Osteoblast (primary cell): ENCODE measurements around the gene ENTREP1. TPM values are rescaled to one million over a fixed set of nuclear protein-coding genes. Genes with fewer than 3 reads are reported as not detected.
A peak's percentile ranks its signal among the peaks of the same experiment; 100 is the strongest.

Experiments
- DNase-seq: peaks from one replicate; pipeline ENCODE4 v3.0.0; 2011; ENCODE audit warnings: low spot score, mixed read lengths; ENCODE audit not compliant: insufficient read length; ENCODE audit errors: missing footprints
- H2AFZ ChIP-seq: 2 replicates; pipeline ENCODE4 v1.6.0; 2011; ENCODE audit warnings: mild to moderate bottlenecking, low read length
- H3K27ac ChIP-seq: 2 replicates; pipeline ENCODE4 v1.5.1; 2011; ENCODE audit warnings: mild to moderate bottlenecking, low read depth, low read length, moderate library complexity
- H3K27me3 ChIP-seq: 2 replicates; pipeline ENCODE4 v1.6.0; 2012; ENCODE audit warnings: mild to moderate bottlenecking, control low read depth, inconsistent platforms, low read length, moderate library complexity; ENCODE audit not compliant: insufficient read depth
- H3K36me3 ChIP-seq: 2 replicates; pipeline ENCODE4 v1.5.1; 2011; ENCODE audit warnings: mild to moderate bottlenecking, low read length, control low read depth, moderate library complexity; ENCODE audit not compliant: insufficient read depth
- H3K4me1 ChIP-seq: 2 replicates; pipeline ENCODE4 v1.5.1; 2011; ENCODE audit warnings: mild to moderate bottlenecking, low read length, control low read depth, moderate library complexity; ENCODE audit not compliant: insufficient read depth
- H3K4me2 ChIP-seq: 2 replicates; pipeline ENCODE4 v1.6.0; 2011; ENCODE audit warnings: mild to moderate bottlenecking, low read length; ENCODE audit not compliant: insufficient read depth
- H3K4me3 ChIP-seq: fragments of 200-600 bp; sonication (generic); 3 replicates; pipeline ENCODE4 v1.5.1; 2012; ENCODE audit warnings: mild to moderate bottlenecking, low read length, inconsistent platforms; ENCODE audit not compliant: insufficient read depth
- H3K79me2 ChIP-seq: 2 replicates; pipeline ENCODE4 v1.6.0; 2012; ENCODE audit warnings: mild to moderate bottlenecking, low read length, control low read depth, inconsistent platforms; ENCODE audit not compliant: insufficient read depth
- H3K9me3 ChIP-seq: 2 replicates; pipeline ENCODE4 v1.5.1; 2011; ENCODE audit warnings: low read depth, low read length, control low read depth
- H4K20me1 ChIP-seq: 2 replicates; pipeline ENCODE4 v1.6.0; 2012; ENCODE audit warnings: mild to moderate bottlenecking, low read length, control low read depth; ENCODE audit not compliant: insufficient read depth
- CTCF ChIP-seq: IDR thresholded peaks from 2 replicates; pipeline ENCODE4 v1.5.1; 2011; ENCODE audit warnings: mild to moderate bottlenecking, low read depth, low read length, moderate library complexity; ENCODE audit errors: extremely low read depth
- total RNA-seq: library from RNA; depleted of rRNA; stranded (reverse); fragments of >200 nt; gene quantifications from 2 replicates; pipeline ENCODE4 v1.2.3, GENCODE V29; 2012

The ENTREP1 gene
- total RNA-seq, 1 donor: under 0.01 TPM

- Histone ChIP-seq H4K20me1 (no peaks in the 10 kb centered on the region), H3K4me2 (no peak overlapping the region), H3K27ac (no peak overlapping the region), H3K4me1 (peaks cover 3% of the 10 kb centered on the region), H3K4me3 (no peak overlapping the region), H3K36me3 (no peaks in the 10 kb centered on the region), H3K27me3 (peaks cover 4% of the 10 kb centered on the region), H3K79me2 (no peaks in the 10 kb centered on the region), H3K9me3 (no peaks in the 10 kb centered on the region), H2AFZ (no peak overlapping the region)
- DNase-seq: peak; percentile 73
- no peak for TF ChIP-seq CTCF
Observed at GRCh38 chr9:69307446-69308205, 17.4 kb upstream of the ENTREP1 start.

GRCh38 chr9:69308206-69308931 is 16.6 kb upstream of the ENTREP1 start:
- H3K36me3 ChIP-seq: no peaks in the 10 kb centered on the region
- peaks cover 4% of the 10 kb centered on the region for H3K27me3 ChIP-seq
- DNase-seq: no peak
- no peak overlapping the region for H3K4me2 ChIP-seq
- no peak overlapping the region for H2AFZ ChIP-seq
- no peaks in the 10 kb centered on the region for H4K20me1 ChIP-seq
- no peaks in the 10 kb centered on the region for H3K79me2 ChIP-seq
- H3K4me3 ChIP-seq: no peak overlapping the region
- peaks cover 3% of the 10 kb centered on the region for H3K4me1 ChIP-seq
- H3K27ac ChIP-seq: no peak overlapping the region
- no peak for TF ChIP-seq CTCF
- H3K9me3 ChIP-seq: no peaks in the 10 kb centered on the region

GRCh38 chr9:69313175-69313574 is 11.8 kb upstream of the ENTREP1 start:
- Histone ChIP-seq H3K79me2 (no peaks in the 10 kb centered on the region), H4K20me1 (no peaks in the 10 kb centered on the region), H3K4me3 (no peak overlapping the region), H3K36me3 (no peaks in the 10 kb centered on the region), H3K4me2 (no peak overlapping the region), H2AFZ (no peak overlapping the region), H3K27me3 (no peaks in the 10 kb centered on the region), H3K27ac (no peak overlapping the region), H3K9me3 (no peaks in the 10 kb centered on the region), H3K4me1 (no peaks in the 10 kb centered on the region)
- DNase-seq: no peak
- TF ChIP-seq CTCF: no peak

- no peaks in the 10 kb centered on the region for H3K36me3 ChIP-seq
- H2AFZ ChIP-seq: no peak overlapping the region
- DNase-seq: no peak
- no peaks in the 10 kb centered on the region for H3K4me1 ChIP-seq
- H4K20me1 ChIP-seq: no peaks in the 10 kb centered on the region
- H3K27ac ChIP-seq: no peak overlapping the region
- H3K9me3 ChIP-seq: no peaks in the 10 kb centered on the region
- no peaks in the 10 kb centered on the region for H3K79me2 ChIP-seq
- no peak overlapping the region for H3K4me3 ChIP-seq
- H3K27me3 ChIP-seq: peaks cover 9% of the 10 kb centered on the region
- H3K4me2 ChIP-seq: no peak overlapping the region
- no peak for TF ChIP-seq CTCF
Observed at GRCh38 chr9:69314547-69314946, 10.5 kb upstream of the ENTREP1 start.
